IPS DF 6.9 (cell line): ENCODE measurements around the gene NTM.

Experiments
- DNase-seq: peaks from one replicate; pipeline ENCODE4 v3.0.0-alpha.2; 2013; ENCODE audit warnings: low read depth, low spot score
- H3K27ac ChIP-seq: one replicate; pipeline ENCODE4 v1.5.1; 2013; ENCODE audit warnings: low read length, control low read depth
- H3K27me3 ChIP-seq: 2 replicates; pipeline ENCODE4 v1.6.1; 2013; ENCODE audit warnings: mild to moderate bottlenecking, low read length; ENCODE audit not compliant: control insufficient read depth, insufficient read depth
- H3K36me3 ChIP-seq: 2 replicates; pipeline ENCODE4 v1.6.1; 2013; ENCODE audit warnings: low read length; ENCODE audit not compliant: control insufficient read depth, insufficient read depth
- H3K4me1 ChIP-seq: 2 replicates; pipeline ENCODE4 v1.6.1; 2013; ENCODE audit warnings: low read length; ENCODE audit not compliant: control insufficient read depth, insufficient read depth
- H3K4me3 ChIP-seq: 2 replicates; pipeline ENCODE4 v1.5.1; 2013; ENCODE audit warnings: mild to moderate bottlenecking, low read length
- H3K9me3 ChIP-seq: 2 replicates; pipeline ENCODE4 v1.6.1; 2013; ENCODE audit warnings: low read length, inconsistent platforms; ENCODE audit not compliant: control insufficient read depth, insufficient read depth
- WGBS: extraction: QIAGEN DNeasy Blood & Tissue Kit; methylation state at CpG from one replicate; pipeline ENCODE4 v1.1.7; 2013; ENCODE audit warnings: mixed read lengths, missing lambda C conversion rate; ENCODE audit not compliant: insufficient read length, insufficient coverage; 5-methylcytosine and 5-hydroxymethylcytosine counted together

Gene NTM

GRCh38 chr11:131392528-131393255 is 22.3 kb downstream of the NTM start:
- no CpG with 5 or more reads among the region's 8 CpGs for WGBS
- peaks cover 4% of the 10 kb centered on the region for H3K4me1 ChIP-seq
- H3K27ac ChIP-seq: no peak overlapping the region
- H3K27me3 ChIP-seq: no peaks in the 10 kb centered on the region
- H3K9me3 ChIP-seq: no peaks in the 10 kb centered on the region
- DNase-seq: peak; percentile 25
- no peak overlapping the region for H3K4me3 ChIP-seq
- no peaks in the 10 kb centered on the region for H3K36me3 ChIP-seq

GRCh38 chr11:131393691-131394090 is 23.3 kb downstream of the NTM start:
- no peak for DNase-seq

GRCh38 chr11:131397675-131398074 is 27.3 kb downstream of the NTM start:
- peaks cover 2% of the 10 kb centered on the region; the same call in 1 of the 2 replicates for H3K4me1 ChIP-seq
- no peaks in the 10 kb centered on the region for H3K9me3 ChIP-seq
- H3K27me3 ChIP-seq: no peaks in the 10 kb centered on the region
- no peaks in the 10 kb centered on the region for H3K36me3 ChIP-seq
- H3K27ac ChIP-seq: no peak overlapping the region
- WGBS: no CpG with 5 or more reads among the region's 3 CpGs
- no peak overlapping the region for H3K4me3 ChIP-seq
- DNase-seq: no peak

More at GRCh38 chr11:131393691-131394090, 23.3 kb downstream of the NTM start:
- Histone ChIP-seq H3K4me3 (no peak overlapping the region), H3K4me1 (peaks cover 4% of the 10 kb centered on the region), H3K9me3 (no peaks in the 10 kb centered on the region), H3K27ac (no peak overlapping the region), H3K27me3 (no peaks in the 10 kb centered on the region), H3K36me3 (no peaks in the 10 kb centered on the region)
- WGBS: no CpG with 5 or more reads among the region's 7 CpGs

GRCh38 chr11:131402040-131402439 is 31.6 kb downstream of the NTM start:
- Histone ChIP-seq H3K4me3 (no peak overlapping the region), H3K4me1 (no peaks in the 10 kb centered on the region), H3K36me3 (no peaks in the 10 kb centered on the region), H3K27ac (no peak overlapping the region), H3K27me3 (no peaks in the 10 kb centered on the region), H3K9me3 (no peaks in the 10 kb centered on the region)
- DNase-seq: no peak
- no CpG with 5 or more reads among the region's 1 CpG for WGBS

- Histone ChIP-seq H3K4me1 (no peaks in the 10 kb centered on the region), H3K27me3 (no peaks in the 10 kb centered on the region), H3K9me3 (no peaks in the 10 kb centered on the region), H3K27ac (no peak overlapping the region), H3K36me3 (no peaks in the 10 kb centered on the region), H3K4me3 (no peak overlapping the region)
- WGBS: no CpG with 5 or more reads among the region's 9 CpGs
- no peak for DNase-seq
Measured at GRCh38 chr11:131404010-131404409, 33.6 kb downstream of the NTM start.

- WGBS: no CpG with 5 or more reads among the region's 5 CpGs
- Histone ChIP-seq H3K4me1 (peaks cover 2% of the 10 kb centered on the region; the same call in 1 of the 2 replicates), H3K4me3 (no peak overlapping the region), H3K27me3 (no peaks in the 10 kb centered on the region), H3K36me3 (no peaks in the 10 kb centered on the region), H3K9me3 (no peaks in the 10 kb centered on the region), H3K27ac (no peak overlapping the region)
- no peak for DNase-seq
Measured at GRCh38 chr11:131408025-131408640, 37.7 kb downstream of the NTM start.

GRCh38 chr11:131409345-131409744 is 38.9 kb downstream of the NTM start:
- peaks cover 2% of the 10 kb centered on the region; the same call in 1 of the 2 replicates for H3K4me1 ChIP-seq
- no peak overlapping the region for H3K4me3 ChIP-seq
- H3K27me3 ChIP-seq: no peaks in the 10 kb centered on the region
- WGBS: no CpG with 5 or more reads among the region's 8 CpGs
- no peak for DNase-seq
- no peak overlapping the region for H3K27ac ChIP-seq
- H3K9me3 ChIP-seq: no peaks in the 10 kb centered on the region
- no peaks in the 10 kb centered on the region for H3K36me3 ChIP-seq

GRCh38 chr11:131411636-131412035 is 41.2 kb downstream of the NTM start:
- H3K27ac ChIP-seq: no peak overlapping the region
- WGBS: no CpG with 5 or more reads among the region's 6 CpGs
- H3K36me3 ChIP-seq: no peaks in the 10 kb centered on the region
- H3K4me3 ChIP-seq: no peak overlapping the region
- peaks cover 2% of the 10 kb centered on the region; the same call in 1 of the 2 replicates for H3K4me1 ChIP-seq
- H3K27me3 ChIP-seq: no peaks in the 10 kb centered on the region
- no peaks in the 10 kb centered on the region for H3K9me3 ChIP-seq
- no peak for DNase-seq

- H3K27ac ChIP-seq: no peak overlapping the region
- no CpG with 5 or more reads among the region's 1 CpG for WGBS
- peaks cover 2% of the 10 kb centered on the region; the same call in 1 of the 2 replicates for H3K4me1 ChIP-seq
- H3K9me3 ChIP-seq: no peaks in the 10 kb centered on the region
- no peak for DNase-seq
- H3K36me3 ChIP-seq: no peaks in the 10 kb centered on the region
- no peak overlapping the region for H3K4me3 ChIP-seq
- H3K27me3 ChIP-seq: no peaks in the 10 kb centered on the region
Measured at GRCh38 chr11:131412061-131412460, 41.6 kb downstream of the NTM start.

GRCh38 chr11:131413217-131413616 is 42.8 kb downstream of the NTM start:
- WGBS: no CpG with 5 or more reads among the region's 7 CpGs
- H3K9me3 ChIP-seq: no peaks in the 10 kb centered on the region
- no peaks in the 10 kb centered on the region for H3K36me3 ChIP-seq
- no peak overlapping the region for H3K27ac ChIP-seq
- H3K4me1 ChIP-seq: peaks cover 2% of the 10 kb centered on the region; the same call in 1 of the 2 replicates
- H3K4me3 ChIP-seq: no peak overlapping the region
- H3K27me3 ChIP-seq: no peaks in the 10 kb centered on the region
- no peak for DNase-seq
